Measurements from ENCODE around the gene CEP41.

Gene CEP41

DNA sequence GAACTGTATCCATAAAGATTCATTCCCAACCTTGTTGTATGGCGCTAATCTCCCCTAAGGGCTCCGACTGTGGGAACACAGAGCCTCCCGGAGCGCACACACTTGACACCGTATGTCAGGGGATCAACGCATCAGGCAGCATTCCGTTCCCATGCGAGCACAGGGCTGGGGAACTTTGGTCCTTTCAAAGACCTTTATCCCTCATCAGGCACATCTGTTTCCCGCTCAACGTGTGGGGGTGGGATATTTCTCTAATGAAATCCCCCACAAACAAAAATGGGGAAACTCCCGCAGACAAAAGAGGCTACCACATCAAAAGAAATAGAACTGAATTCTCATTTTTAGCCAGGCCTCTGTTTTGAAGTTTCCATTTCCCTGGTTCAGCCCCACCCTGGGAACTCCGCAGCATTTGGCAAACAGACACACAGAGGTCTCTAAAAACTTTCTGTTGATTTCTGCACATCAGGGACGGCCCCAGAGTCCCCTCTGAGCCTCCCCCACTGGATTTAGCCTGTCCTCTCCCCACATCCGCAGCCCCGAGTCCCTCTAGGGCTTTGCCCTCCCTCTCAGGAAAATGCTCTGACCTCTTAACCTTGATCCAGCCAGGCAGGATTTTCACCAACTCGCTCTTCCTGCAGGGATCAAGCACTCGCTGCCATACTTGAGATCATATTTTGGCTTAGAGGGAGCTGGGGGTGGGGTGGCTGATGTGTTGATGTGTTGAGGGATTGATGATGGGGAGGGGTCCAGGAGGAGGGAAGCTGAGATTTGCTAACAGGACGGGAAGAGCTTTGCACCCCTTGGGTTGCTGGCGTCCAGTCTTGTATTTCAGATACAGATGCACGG is 89.6 kb downstream of the CEP41 start:
- no peak for DNase-seq (ENCODE audit: low spot score)

DNA sequence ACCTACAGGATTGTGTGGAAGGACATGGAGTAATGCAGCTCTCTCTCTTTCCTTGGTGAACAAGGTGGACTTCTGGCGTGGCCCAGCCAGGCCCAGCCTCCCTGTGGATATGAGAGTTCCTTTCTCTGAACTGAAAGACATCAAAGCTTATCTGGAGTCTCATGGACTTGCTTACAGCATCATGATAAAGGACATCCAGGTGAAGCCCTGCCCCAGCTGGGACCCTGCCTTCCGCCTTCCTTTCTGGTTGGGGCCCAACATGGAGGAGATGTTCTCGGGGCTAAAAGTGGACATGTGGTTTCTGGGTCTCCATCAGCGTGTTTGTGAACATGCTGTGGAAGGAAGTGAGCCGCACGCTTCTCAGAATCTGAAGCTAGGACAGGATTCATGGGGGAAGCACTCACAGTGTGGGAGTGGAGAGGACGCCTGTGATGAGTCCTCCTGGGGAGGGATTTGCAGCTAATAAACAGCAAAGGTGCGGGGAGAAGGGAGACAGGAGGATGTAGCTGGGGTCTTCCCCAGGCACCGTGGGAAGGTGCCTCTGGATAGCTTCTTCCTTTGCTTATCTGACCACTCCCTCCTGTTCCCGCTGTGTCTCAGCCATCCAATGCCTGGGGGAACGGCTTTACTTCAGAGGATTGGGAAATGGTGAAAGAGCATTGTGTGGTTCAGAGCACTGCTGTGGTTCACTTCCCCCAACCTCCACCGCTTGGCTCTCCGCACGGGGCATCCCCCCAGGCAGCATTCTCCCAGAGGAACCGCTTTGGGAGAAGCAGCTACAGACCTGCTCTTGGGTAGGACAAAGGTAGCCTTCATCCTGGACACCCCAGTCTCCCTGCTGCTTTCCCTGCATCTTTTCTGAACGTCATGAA is 90.7 kb downstream of the CEP41 start:
- DNase-seq (ENCODE audit: low spot score): no peak

DNA sequence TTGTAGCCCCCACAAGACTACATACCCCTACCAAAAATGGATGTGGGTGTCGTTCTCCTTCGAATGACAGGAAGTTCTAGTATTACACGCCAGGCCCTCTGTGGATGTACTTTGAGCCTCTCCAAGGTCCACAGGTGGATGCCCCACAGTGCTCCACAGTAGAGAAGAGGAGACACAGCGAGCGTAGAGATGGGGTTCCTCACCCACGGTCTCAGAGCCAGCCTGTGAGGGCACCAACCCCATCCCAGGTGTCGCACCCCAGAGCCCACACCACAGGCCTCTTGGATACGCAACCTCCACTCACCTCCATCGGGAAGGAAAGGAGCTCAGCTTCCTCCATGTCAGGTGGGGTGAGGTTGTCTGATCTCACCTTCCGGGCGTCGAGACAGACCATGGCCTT is 93.9 kb downstream of the CEP41 start:
- DNase-seq (ENCODE audit: low spot score): no peak

DNA sequence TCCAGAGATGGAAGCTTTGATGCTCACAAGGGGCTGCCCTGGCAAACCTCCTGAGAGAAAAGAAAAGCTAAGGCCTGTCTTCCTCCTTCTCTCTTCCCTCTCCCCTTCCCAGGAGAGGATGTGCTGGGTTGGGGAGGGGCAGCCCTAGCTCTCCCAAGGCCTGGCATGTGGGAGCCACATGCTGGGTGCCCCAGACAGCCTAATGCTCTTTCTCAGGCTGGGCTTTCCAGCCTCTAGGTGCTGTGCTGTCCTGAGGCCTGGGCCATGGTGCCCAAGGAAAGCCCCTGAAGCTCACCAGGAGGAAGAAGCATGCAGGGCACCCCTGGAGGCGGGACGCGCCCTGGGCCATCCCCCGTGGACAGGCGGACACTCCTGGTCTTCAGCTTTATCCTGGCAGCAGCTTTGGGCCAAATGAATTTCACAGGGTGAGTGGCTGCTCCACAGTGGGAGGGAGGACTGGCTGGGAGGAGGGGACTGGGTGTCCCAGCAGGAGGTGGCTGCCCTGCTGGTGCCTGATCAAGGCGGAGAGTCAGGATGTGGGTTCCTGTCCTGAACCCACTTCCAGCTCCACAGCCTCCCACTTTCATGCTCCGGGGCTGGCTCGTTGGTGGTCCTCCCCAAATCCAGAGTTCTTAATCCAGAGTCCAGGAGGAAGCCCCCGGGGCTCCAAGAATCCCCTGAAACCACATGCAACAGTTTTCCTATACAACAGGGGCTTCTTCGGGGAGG is 94.5 kb downstream of the CEP41 start:
- no peak for DNase-seq (ENCODE audit: low spot score)

DNA sequence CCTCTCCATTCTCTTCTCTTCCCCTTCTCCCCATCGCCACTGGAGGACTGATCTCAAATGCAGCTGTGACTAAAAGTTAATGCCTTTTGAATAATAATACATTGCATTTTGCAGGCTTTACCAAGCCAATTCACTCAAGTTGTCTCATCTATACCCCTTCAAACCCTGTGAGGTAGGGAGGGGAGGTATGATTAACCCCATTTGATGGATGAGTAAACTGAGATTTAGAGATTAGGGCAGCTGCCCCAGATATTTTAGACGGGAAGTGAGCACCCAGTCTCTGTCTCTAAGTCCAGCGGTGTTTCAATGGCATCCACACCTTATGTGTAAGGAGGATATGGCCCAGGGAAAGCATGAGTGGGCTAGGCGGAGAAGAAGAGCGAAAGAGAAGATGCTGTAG is 95.1 kb downstream of the CEP41 start:
- no peak for DNase-seq (ENCODE audit: low spot score)

DNA sequence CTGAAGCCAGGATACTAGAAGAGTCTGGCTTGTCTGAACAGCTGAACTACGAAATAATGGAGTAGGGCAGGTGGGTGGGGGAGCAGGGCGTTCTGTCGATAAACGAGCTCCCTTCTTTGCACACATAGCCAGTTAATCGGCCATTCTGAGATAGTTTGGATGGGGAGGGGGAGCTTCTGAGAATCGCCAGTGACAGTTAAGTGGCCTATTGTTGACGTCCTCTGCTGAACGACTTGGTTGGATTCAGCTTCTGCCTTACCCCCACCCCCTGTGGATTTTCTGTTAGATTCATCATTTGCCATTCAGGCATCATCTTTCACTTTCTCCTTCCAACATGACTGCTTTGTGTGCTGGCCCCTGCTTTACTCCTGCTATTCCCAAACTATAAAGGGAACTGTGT is 95.7 kb downstream of the CEP41 start:
- no peak for DNase-seq (ENCODE audit: low spot score)

DNA sequence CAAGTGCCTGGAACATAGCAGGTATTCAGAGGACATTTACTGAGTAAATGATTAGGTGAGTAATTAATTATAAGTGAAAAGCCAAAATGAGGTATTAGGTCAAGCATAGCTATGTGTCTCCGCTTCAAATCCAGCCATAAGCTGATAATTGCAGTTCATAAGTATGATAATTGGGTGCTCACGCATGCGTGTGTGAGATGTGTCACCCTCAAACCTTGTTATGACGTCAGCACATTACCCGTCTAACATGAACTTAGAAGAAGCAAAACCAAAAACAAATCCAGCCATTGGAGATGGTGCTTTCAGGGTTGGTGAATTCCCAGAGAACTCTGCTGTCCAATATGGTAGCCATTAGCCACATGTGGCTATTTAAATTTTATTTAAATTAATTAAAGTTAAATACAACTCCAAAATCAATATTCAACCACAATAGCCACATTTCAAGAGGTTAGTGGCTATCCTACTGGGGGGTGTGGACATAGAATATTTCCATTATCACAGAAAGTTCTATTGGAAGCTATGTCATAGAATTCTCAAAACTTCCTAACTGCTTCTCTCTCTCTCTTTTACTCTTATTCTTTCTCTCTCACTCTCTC is 96.4 kb downstream of the CEP41 start, which contains the start of gene CPA5:
TSS of gene CPA5 (plus strand) at position 546 of the 596 bp plus-strand sequence. CDS start 1,670 bp downstream, outside the sequence.
- no peak for DNase-seq (ENCODE audit: low spot score)

Measured in kidney capillary endothelial cell (primary cell).